T-helper 2 cell treated with Interferon-gamma antibody and Interleukin-4, amounts not matched to agents 5 μg/mL and 100 μg/mL, for 36 hours (primary cell): ENCODE results near the gene IYD.

ENCODE experiments used
- DNase-seq: peaks from one replicate; pipeline ENCODE4 v3.0.0; 2021; ENCODE audit warnings: low spot score
- H3K27ac Mint-ChIP-seq: one replicate; pipeline ENCODE4 v1.8.0; 2021; ENCODE audit warnings: mild to moderate bottlenecking, mixed read lengths
- H3K27me3 Mint-ChIP-seq: one replicate; pipeline ENCODE4 v1.8.0; 2021; ENCODE audit warnings: low read depth, mixed read lengths
- H3K36me3 Mint-ChIP-seq: one replicate; pipeline ENCODE4 v1.8.0; 2021; ENCODE audit warnings: low read depth, mixed read lengths
- H3K4me1 Mint-ChIP-seq: one replicate; pipeline ENCODE4 v1.8.0; 2021; ENCODE audit warnings: low read depth, mixed read lengths
- H3K4me3 Mint-ChIP-seq: one replicate; pipeline ENCODE4 v1.8.0; 2022; ENCODE audit warnings: mild to moderate bottlenecking, moderate library complexity, mixed read lengths
- H3K9me3 Mint-ChIP-seq: one replicate; pipeline ENCODE4 v1.8.0; 2021; ENCODE audit warnings: mixed read lengths

IYD gene

GRCh38 chr6:150394899-150395295 lies 26.1 kb downstream of the IYD start:
- Mint-ChIP-seq H3K27ac (no peak overlapping the region), H3K4me1 (no peaks in the 10 kb centered on the region), H3K9me3 (no peaks in the 10 kb centered on the region), H3K36me3 (no peaks in the 10 kb centered on the region), H3K27me3 (peaks cover 33% of the 10 kb centered on the region), H3K4me3 (no peak overlapping the region)
- no peak for DNase-seq

GRCh38 chr6:150395388-150396009 lies 26.7 kb downstream of the IYD start:
- H3K9me3 Mint-ChIP-seq, result no peaks in the 10 kb centered on the region
- no peak overlapping the region for H3K4me3 Mint-ChIP-seq
- no peaks in the 10 kb centered on the region for H3K4me1 Mint-ChIP-seq
- H3K27ac Mint-ChIP-seq, result no peak overlapping the region
- peak; percentile 19 for DNase-seq
- H3K27me3 Mint-ChIP-seq, result peaks cover 31% of the 10 kb centered on the region
- no peaks in the 10 kb centered on the region for H3K36me3 Mint-ChIP-seq

DNA sequence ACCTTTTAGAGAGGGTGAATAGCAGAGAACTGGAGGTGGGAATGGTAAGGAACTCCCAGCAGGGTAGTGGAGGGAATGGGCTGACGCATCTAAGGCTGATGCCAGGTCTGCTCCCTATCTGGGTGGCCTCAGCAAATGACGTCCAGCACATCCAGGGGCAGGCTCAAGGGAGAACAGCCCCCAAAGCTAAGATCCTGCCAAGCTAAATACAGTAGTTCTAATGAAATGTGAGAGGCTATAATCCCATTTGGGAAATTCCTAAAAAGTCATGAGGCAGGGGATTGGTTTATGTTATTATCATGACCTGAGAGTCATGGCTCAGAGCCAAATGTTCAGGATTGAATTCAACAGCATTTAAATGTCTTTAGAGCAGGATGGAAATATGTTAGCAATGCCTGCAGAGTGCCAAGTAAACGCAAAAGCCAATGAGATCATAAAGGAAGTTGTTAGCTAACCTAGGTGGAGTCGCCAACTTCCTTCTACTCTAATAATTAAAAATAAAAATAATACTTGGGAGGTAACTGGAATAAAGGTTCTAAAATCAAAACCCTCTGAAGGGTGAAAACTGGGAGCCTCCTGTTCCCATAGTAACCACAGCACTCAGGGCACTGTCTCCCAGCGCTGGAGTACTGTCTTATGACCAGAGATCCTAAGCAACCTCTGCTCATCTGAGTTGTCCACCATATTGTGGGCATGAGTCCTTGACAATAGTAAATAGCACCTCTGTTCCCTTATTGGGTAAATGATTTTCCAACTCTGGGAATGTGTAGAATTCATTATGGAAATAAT lies 34.8 kb downstream of the IYD start:
- peaks cover 19% of the 10 kb centered on the region for H3K27me3 Mint-ChIP-seq
- no peaks in the 10 kb centered on the region for H3K4me1 Mint-ChIP-seq
- H3K4me3 Mint-ChIP-seq, result no peak overlapping the region
- H3K9me3 Mint-ChIP-seq, result peaks cover 23% of the 10 kb centered on the region
- no peak overlapping the region for H3K27ac Mint-ChIP-seq
- DNase-seq, result no peak
- no peaks in the 10 kb centered on the region for H3K36me3 Mint-ChIP-seq

- no peak overlapping the region for H3K4me3 Mint-ChIP-seq
- DNase-seq, result no peak
- peaks cover 23% of the 10 kb centered on the region for H3K9me3 Mint-ChIP-seq
- no peaks in the 10 kb centered on the region for H3K36me3 Mint-ChIP-seq
- no peaks in the 10 kb centered on the region for H3K4me1 Mint-ChIP-seq
- peaks cover 43% of the 10 kb centered on the region for H3K27me3 Mint-ChIP-seq
- H3K27ac Mint-ChIP-seq, result no peak overlapping the region
Measured at GRCh38 chr6:150406948-150407347, 38.1 kb downstream of the IYD start.

DNA sequence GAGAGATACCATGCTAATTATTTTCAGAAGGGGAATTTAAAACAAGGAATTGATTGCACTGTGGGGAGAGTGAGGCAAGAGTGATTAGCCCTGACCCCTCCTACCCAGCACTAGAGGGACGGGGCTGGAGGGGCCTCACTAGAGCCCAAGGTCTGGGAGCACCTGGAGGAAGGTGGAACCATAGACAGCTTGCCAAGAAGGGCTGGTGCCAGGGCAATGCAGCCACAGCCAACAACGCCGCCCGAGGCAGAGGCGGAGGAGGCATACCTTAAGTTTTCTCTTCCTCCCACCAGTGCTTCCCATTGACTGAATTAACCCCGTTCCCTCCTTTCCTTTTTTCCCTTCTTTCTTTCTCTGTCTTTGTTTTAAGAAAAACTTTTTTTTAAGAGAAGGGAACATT lies 40.0 kb downstream of the IYD start:
- DNase-seq, result no peak
- H3K27me3 Mint-ChIP-seq, result peaks cover 52% of the 10 kb centered on the region
- no peaks in the 10 kb centered on the region for H3K36me3 Mint-ChIP-seq
- H3K4me3 Mint-ChIP-seq, result no peak overlapping the region
- no peak overlapping the region for H3K27ac Mint-ChIP-seq
- peaks cover 23% of the 10 kb centered on the region for H3K9me3 Mint-ChIP-seq
- no peaks in the 10 kb centered on the region for H3K4me1 Mint-ChIP-seq

DNA sequence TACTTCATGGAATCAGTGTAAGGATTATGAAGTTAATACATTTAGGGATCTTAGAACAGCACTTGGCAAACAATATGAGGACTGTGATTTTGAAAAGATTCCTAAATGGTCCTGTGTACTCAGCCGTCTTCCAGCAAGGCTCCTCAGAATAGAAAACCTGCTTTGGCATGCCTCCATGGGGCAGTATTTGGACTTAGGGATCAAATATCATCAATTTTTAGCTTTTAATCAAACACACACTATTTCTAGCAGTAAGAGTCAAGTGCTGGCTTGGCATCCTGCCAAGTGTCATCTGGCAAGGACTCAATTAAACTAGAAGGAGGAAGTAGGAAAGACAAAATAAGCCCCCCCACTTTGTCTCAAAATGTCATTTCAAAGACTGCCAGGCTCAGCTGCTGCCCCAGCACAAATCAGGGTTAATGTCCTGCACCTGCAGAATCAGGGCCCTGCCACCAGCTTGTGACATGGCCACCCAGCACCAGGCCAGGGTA lies 40.8 kb downstream of the IYD start:
- no peaks in the 10 kb centered on the region for H3K36me3 Mint-ChIP-seq
- peaks cover 23% of the 10 kb centered on the region for H3K9me3 Mint-ChIP-seq
- H3K27me3 Mint-ChIP-seq, result peaks cover 57% of the 10 kb centered on the region
- DNase-seq, result no peak
- H3K4me1 Mint-ChIP-seq, result no peaks in the 10 kb centered on the region
- no peak overlapping the region for H3K4me3 Mint-ChIP-seq
- H3K27ac Mint-ChIP-seq, result no peak overlapping the region

DNA sequence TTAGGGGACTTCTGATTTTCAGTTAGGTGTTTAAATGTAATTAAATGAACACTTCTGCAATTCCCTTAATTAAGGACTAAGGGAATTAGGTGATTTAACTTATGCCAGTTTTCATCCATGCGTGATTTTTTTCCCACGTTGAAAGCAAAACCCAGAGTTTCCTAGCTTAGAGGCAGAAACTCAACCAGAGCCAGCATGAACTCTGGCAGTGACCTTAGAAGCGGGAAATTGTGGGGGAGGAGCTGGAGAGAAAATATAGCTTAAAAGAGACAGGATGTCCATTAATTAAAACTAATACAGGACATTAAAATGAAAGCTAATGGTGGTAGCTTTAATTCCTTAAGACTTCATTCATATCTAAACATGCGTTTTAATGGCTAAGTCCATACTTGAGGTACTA lies 41.6 kb downstream of the IYD start:
- no peak for DNase-seq
- Mint-ChIP-seq H3K27me3 (peaks cover 64% of the 10 kb centered on the region), H3K9me3 (peaks cover 15% of the 10 kb centered on the region), H3K4me1 (no peaks in the 10 kb centered on the region), H3K27ac (no peak overlapping the region), H3K36me3 (no peaks in the 10 kb centered on the region), H3K4me3 (no peak overlapping the region)

DNA sequence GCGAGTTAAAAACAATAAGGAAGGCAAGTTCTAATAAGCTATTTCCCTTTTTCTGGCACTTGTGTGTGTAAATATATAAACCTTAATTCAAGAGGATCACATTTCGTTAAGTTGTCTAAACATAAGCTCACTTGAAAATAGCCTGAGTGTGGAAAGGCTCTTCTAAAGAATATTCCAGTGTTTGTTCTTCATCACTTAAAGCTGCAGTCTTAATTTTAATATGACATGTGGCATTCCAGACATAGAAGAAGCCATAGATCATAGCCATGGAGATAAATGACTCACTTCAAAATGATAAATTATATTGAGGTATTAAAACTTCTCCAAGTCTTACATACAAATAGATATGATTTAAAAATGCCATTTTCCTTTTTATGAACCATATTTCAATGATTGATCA lies 42.1 kb downstream of the IYD start:
- DNase-seq, result no peak
- Mint-ChIP-seq H3K9me3 (peaks cover 10% of the 10 kb centered on the region), H3K27me3 (peaks cover 69% of the 10 kb centered on the region), H3K36me3 (no peaks in the 10 kb centered on the region), H3K27ac (no peak overlapping the region), H3K4me3 (no peak overlapping the region), H3K4me1 (peaks cover 3% of the 10 kb centered on the region)

- H3K4me1 Mint-ChIP-seq, result peaks cover 7% of the 10 kb centered on the region
- H3K36me3 Mint-ChIP-seq, result no peaks in the 10 kb centered on the region
- no peak overlapping the region for H3K4me3 Mint-ChIP-seq
- DNase-seq, result no peak
- no peaks in the 10 kb centered on the region for H3K9me3 Mint-ChIP-seq
- H3K27ac Mint-ChIP-seq, result no peak overlapping the region
- peaks cover 65% of the 10 kb centered on the region for H3K27me3 Mint-ChIP-seq
Measured at GRCh38 chr6:150412221-150412620, 43.4 kb downstream of the IYD start.

DNA sequence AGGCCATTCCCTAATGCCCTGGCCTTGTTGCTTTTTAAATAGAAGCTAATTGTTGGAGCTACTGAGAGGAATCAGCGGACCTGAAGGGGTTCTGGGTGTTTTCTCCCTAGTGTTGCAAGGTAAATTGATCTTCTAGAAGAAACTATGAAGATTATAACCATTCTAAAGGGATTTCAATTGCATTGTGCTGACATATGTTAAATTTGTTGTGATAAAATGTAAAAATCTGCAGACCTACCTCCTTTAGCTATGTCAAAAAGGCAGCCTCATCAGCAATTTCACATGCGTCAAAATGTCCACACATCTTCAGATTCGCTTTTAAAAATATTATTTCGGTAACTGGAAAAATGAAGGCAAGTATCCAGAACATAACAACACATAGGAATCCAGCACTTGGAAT lies 44.4 kb downstream of the IYD start:
- Mint-ChIP-seq H3K4me1 (peaks cover 17% of the 10 kb centered on the region), H3K27ac (no peak overlapping the region), H3K36me3 (no peaks in the 10 kb centered on the region), H3K9me3 (no peaks in the 10 kb centered on the region), H3K27me3 (peaks cover 66% of the 10 kb centered on the region), H3K4me3 (no peak overlapping the region)
- no peak for DNase-seq

- DNase-seq, result no peak
- Mint-ChIP-seq H3K36me3 (no peaks in the 10 kb centered on the region), H3K4me1 (peaks cover 23% of the 10 kb centered on the region), H3K9me3 (no peaks in the 10 kb centered on the region), H3K27ac (no peak overlapping the region), H3K4me3 (no peak overlapping the region), H3K27me3 (peaks cover 60% of the 10 kb centered on the region)
Measured at GRCh38 chr6:150413781-150414281, 45.0 kb downstream of the IYD start.

GRCh38 chr6:150416128-150416527 lies 47.3 kb downstream of the IYD start:
- H3K4me3 Mint-ChIP-seq, result no peak overlapping the region
- H3K27me3 Mint-ChIP-seq, result peaks cover 48% of the 10 kb centered on the region
- no peaks in the 10 kb centered on the region for H3K36me3 Mint-ChIP-seq
- peaks cover 10% of the 10 kb centered on the region for H3K9me3 Mint-ChIP-seq
- DNase-seq, result no peak
- peaks cover 29% of the 10 kb centered on the region for H3K4me1 Mint-ChIP-seq
- H3K27ac Mint-ChIP-seq, result no peak overlapping the region

DNA sequence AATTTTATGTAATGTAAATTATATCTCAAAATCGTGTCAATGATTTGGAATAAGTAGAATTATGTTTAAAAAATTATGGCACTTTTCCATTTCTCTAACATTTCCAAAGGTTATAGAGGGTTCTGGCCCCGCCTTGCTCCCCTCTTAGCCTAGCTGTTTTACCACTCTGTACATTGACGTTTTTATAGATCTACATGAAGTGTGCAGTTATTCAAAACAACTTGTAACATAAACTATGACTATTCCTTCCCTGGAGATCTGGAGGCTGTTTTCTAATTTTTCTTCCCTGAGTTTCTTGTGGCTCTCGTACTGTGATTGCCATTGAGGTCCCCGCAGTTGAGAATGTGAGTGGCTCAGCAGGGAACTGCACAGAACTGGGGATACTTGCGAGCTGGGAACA lies 48.4 kb downstream of the IYD start:
- Mint-ChIP-seq H3K36me3 (no peaks in the 10 kb centered on the region), H3K4me3 (peak overlapping the region; percentile 73), H3K27ac (no peak overlapping the region), H3K4me1 (peaks cover 29% of the 10 kb centered on the region), H3K9me3 (peaks cover 10% of the 10 kb centered on the region), H3K27me3 (peaks cover 38% of the 10 kb centered on the region)
- no peak for DNase-seq
